Measurements from ENCODE around the gene CDX2.

DNA sequence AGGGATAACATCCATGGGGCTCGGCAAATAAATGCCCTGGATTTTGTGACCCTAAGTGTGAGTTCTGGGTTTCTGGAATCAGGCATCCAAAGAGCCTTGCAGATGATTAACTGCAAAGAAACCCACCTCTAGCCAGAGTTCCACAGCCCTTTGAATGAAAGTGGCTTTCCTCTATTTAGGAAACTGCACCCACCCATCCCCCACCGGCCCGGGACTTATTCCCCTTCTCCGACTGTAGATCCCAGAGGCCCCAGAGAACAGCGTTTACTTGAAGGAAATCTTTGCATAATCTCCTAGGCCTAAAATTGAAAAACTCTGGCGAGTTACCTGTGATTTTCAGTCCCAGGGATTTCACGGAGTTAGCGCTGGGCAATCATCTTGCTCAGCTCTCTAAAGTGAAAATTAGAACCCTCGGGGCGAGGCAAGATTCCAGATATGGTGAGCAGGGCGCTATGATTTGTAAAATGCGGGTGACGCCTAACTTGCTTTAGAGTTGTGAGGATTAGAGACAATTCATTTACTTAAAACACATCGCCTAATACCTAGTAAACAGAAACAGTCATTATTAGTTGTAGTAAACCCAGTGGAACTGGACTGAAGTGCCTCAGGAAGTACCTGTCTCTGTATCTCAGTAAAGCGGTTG lies 10.0 kb upstream of the CDX2 start:
- TF ChIP-seq POLR2AphosphoS5 (IDR thresholded peaks at IDR 0.05) (no peak), CTCF (IDR thresholded peaks at IDR 0.05; ENCODE audit: poor library complexity, severe bottlenecking) (no peak), EZH2 (IDR thresholded peaks at IDR 0.05; ENCODE audit: borderline replicate concordance, insufficient read depth, low read length, poor library complexity, severe bottlenecking) (no peak), TAF1 (IDR thresholded peaks at IDR 0.05; ENCODE audit: low read depth) (no peak)
- TF ChIP-seq, protein P1, sequence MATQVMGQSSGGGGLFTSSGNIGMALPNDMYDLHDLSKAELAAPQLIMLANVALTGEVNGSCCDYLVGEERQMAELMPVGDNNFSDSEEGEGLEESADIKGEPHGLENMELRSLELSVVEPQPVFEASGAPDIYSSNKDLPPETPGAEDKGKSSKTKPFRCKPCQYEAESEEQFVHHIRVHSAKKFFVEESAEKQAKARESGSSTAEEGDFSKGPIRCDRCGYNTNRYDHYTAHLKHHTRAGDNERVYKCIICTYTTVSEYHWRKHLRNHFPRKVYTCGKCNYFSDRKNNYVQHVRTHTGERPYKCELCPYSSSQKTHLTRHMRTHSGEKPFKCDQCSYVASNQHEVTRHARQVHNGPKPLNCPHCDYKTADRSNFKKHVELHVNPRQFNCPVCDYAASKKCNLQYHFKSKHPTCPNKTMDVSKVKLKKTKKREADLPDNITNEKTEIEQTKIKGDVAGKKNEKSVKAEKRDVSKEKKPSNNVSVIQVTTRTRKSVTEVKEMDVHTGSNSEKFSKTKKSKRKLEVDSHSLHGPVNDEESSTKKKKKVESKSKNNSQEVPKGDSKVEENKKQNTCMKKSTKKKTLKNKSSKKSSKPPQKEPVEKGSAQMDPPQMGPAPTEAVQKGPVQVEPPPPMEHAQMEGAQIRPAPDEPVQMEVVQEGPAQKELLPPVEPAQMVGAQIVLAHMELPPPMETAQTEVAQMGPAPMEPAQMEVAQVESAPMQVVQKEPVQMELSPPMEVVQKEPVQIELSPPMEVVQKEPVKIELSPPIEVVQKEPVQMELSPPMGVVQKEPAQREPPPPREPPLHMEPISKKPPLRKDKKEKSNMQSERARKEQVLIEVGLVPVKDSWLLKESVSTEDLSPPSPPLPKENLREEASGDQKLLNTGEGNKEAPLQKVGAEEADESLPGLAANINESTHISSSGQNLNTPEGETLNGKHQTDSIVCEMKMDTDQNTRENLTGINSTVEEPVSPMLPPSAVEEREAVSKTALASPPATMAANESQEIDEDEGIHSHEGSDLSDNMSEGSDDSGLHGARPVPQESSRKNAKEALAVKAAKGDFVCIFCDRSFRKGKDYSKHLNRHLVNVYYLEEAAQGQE (IDR thresholded peaks at IDR 0.05; ENCODE audit: borderline replicate concordance), result no peak

Measured in neural cell (in vitro differentiated cells).